SK-N-SH (cell line): ENCODE results near the gene LRMDA. TPM values are rescaled to one million over a fixed set of nuclear protein-coding genes. Genes with fewer than 3 reads are reported as not detected.
A peak's percentile ranks its signal among the peaks of the same experiment; 100 is the strongest.

Experiments used
- CTCF ChIA-PET: fragments of 300-600, 350-600 bp; formaldehyde crosslinking; extraction: SDS; loops from one replicate; lab custom pipeline; 2021; lab: Yijun Ruan, JAX
- POLR2A ChIA-PET: fragments of 350-600 bp; sonication (Branson Sonifier 250); formaldehyde crosslinking; extraction: SDS; loops from one replicate; lab custom pipeline; 2020; ENCODE audit warnings: antibody characterized with exemption, inconsistent platforms; lab: Yijun Ruan, JAX
- DNase-seq: peaks from one replicate; pipeline ENCODE4 v3.0.0; 2012
- H2AFZ ChIP-seq: fragments of 200-600 bp; sonication (generic); 2 replicates; pipeline ENCODE4 v1.8.1; 2016; ENCODE audit warnings: antibody characterized with exemption, mild to moderate bottlenecking, low read depth
- H3F3A ChIP-seq: fragments of 200-600 bp; sonication (generic); replicated peaks from 2 replicates; pipeline ENCODE3; 2016; ENCODE audit warnings: antibody characterized with exemption, mild to moderate bottlenecking; ENCODE audit not compliant: insufficient read depth
- H3K27ac ChIP-seq, 2 experiments: fragments of 200-500 bp in 1 of 2; fragments of 200-600 bp in 1 of 2; sonication (Bioruptor generic) in 1 of 2; sonication (generic), shearing (Covaris generic) in 1 of 2; 2 replicates each; pipeline versions ENCODE4 v1.5.1 to v1.6.1; 2014 to 2016; ENCODE audit warnings: low read depth in 2 of 2, inconsistent platforms in 1 of 2, low read length in 1 of 2, mild to moderate bottlenecking in 1 of 2, mixed read lengths in 1 of 2
- H3K27me3 ChIP-seq: fragments of 200-600 bp; sonication (generic), shearing (Covaris generic); 2 replicates; pipeline ENCODE4 v1.6.1; 2016; ENCODE audit warnings: mixed run types; ENCODE audit not compliant: insufficient read depth
- H3K36me3 ChIP-seq, 2 experiments: fragments of 200-500 bp in 1 of 2; fragments of 200-600 bp in 1 of 2; sonication (Bioruptor generic) in 1 of 2; sonication (generic) in 1 of 2; replicated peaks in 1 of 2; 2 replicates each; pipeline versions ENCODE3 to v1.5.1; 2014 to 2016; ENCODE audit warnings: low read length in 1 of 2, mild to moderate bottlenecking in 1 of 2; ENCODE audit not compliant: insufficient read depth in 2 of 2, control insufficient read depth in 1 of 2
- H3K4me1 ChIP-seq, 2 experiments: fragments of 200-500 bp in 1 of 2; fragments of 200-600 bp in 1 of 2; sonication (Bioruptor generic) in 1 of 2; sonication (generic), shearing (Covaris generic) in 1 of 2; 2 replicates each; pipeline versions ENCODE4 v1.5.1 to v1.6.1; 2014 to 2016; ENCODE audit warnings: low read depth in 1 of 2, low read length in 1 of 2, mixed run types in 1 of 2; ENCODE audit not compliant: insufficient read depth in 2 of 2, control insufficient read depth in 1 of 2
- H3K4me2 ChIP-seq: fragments of 200-600 bp; sonication (generic), shearing (Covaris generic); 2 replicates; pipeline ENCODE4 v1.6.1; 2017; ENCODE audit warnings: mixed run types
- H3K4me3 ChIP-seq, 2 experiments: fragments of 200-500 bp in 1 of 2; fragments of 200-600 bp in 1 of 2; sonication (Bioruptor generic) in 1 of 2; sonication (generic), shearing (Covaris generic) in 1 of 2; 2 replicates each; pipeline versions ENCODE4 v1.5.1 to v1.8.1; 2014 to 2016; ENCODE audit warnings: low read depth in 2 of 2, inconsistent platforms in 1 of 2, low read length in 1 of 2, mild to moderate bottlenecking in 1 of 2, mixed read lengths in 1 of 2, moderate library complexity in 1 of 2
- H3K79me2 ChIP-seq: fragments of 200-600 bp; sonication (generic); 2 replicates; pipeline ENCODE4 v1.8.1; 2017; ENCODE audit warnings: mild to moderate bottlenecking; ENCODE audit not compliant: insufficient read depth
- H3K9ac ChIP-seq: fragments of 200-600 bp; sonication (generic); 2 replicates; pipeline ENCODE4 v1.6.1; 2017; ENCODE audit warnings: mixed run types
- H3K9me2 ChIP-seq: fragments of 200-600 bp; sonication (generic); 2 replicates; pipeline ENCODE4 v1.6.1; 2017; ENCODE audit warnings: mixed run types
- H3K9me3 ChIP-seq: fragments of 200-600 bp; sonication (generic); 2 replicates; pipeline ENCODE4 v1.6.1; 2017; ENCODE audit warnings: mixed run types, mild to moderate bottlenecking, moderate library complexity
- H4K20me1 ChIP-seq: fragments of 200-600 bp; sonication (generic); 2 replicates; pipeline ENCODE4 v1.6.1; 2017; ENCODE audit warnings: mild to moderate bottlenecking, mixed run types; ENCODE audit not compliant: insufficient read depth
- CHD2 ChIP-seq: fragments of 150-350 bp; IDR thresholded peaks from 2 replicates; pipeline ENCODE4 v1.6.1; 2018; ENCODE audit warnings: low read length; ENCODE audit not compliant: partially characterized antibody
- EP300 ChIP-seq, 2 experiments: IDR thresholded peaks; 2 replicates each; pipeline versions ENCODE4 v1.4.0 to v1.6.1; 2012; ENCODE audit warnings: borderline replicate concordance in 1 of 2, low read depth in 1 of 2, low read length in 1 of 2
- GABPA ChIP-seq: IDR thresholded peaks from 2 replicates; pipeline ENCODE4 v1.4.0; 2012; ENCODE audit warnings: low read depth, mild to moderate bottlenecking
- GATA2 ChIP-seq: sonication (generic); formaldehyde crosslinking; IDR thresholded peaks from 2 replicates; pipeline ENCODE4 v1.5.0; 2020; ENCODE audit warnings: mild to moderate bottlenecking, missing genetic modification reagents
- JUND ChIP-seq: IDR thresholded peaks from 2 replicates; pipeline ENCODE4 v1.4.0; 2012
- MEF2A ChIP-seq: IDR thresholded peaks from 2 replicates; pipeline ENCODE4 v1.4.0; 2012; ENCODE audit warnings: low read depth, borderline replicate concordance
- NFIC ChIP-seq: IDR thresholded peaks from 2 replicates; pipeline ENCODE4 v1.4.0; 2012; ENCODE audit warnings: borderline replicate concordance
- POLR2AphosphoS5 ChIP-seq: IDR thresholded peaks from 2 replicates; pipeline ENCODE4 v1.6.1; 2012; ENCODE audit warnings: low read depth, low read length
- RAD21 ChIP-seq: IDR thresholded peaks from 2 replicates; pipeline ENCODE4 v1.6.1; 2012; ENCODE audit warnings: mild to moderate bottlenecking, low read length
- RFX5 ChIP-seq: IDR thresholded peaks from 2 replicates; pipeline ENCODE4 v1.6.1; 2012; ENCODE audit warnings: mild to moderate bottlenecking, improper control_type of control experiment, low read length
- RXRA ChIP-seq: IDR thresholded peaks from 2 replicates; pipeline ENCODE4 v1.4.0; 2012; ENCODE audit warnings: low read depth, mild to moderate bottlenecking, borderline replicate concordance
- TAF1 ChIP-seq: IDR thresholded peaks from 2 replicates; pipeline ENCODE4 v1.6.1; 2012; ENCODE audit warnings: low read depth, mild to moderate bottlenecking, low read length, moderate library complexity, borderline replicate concordance
- TCF12 ChIP-seq: IDR thresholded peaks from 2 replicates; pipeline ENCODE4 v1.4.0; 2012
- TEAD4 ChIP-seq: IDR thresholded peaks from 2 replicates; pipeline ENCODE4 v1.4.0; 2012; ENCODE audit warnings: mild to moderate bottlenecking, borderline replicate concordance; ENCODE audit not compliant: insufficient read depth
- USF1 ChIP-seq: IDR thresholded peaks from 2 replicates; pipeline ENCODE4 v1.4.0; 2012; ENCODE audit warnings: low read depth, borderline replicate concordance
- YY1 ChIP-seq: IDR thresholded peaks from 2 replicates; pipeline ENCODE4 v1.4.0; 2012; ENCODE audit warnings: low read depth, mild to moderate bottlenecking
- ZBTB33 ChIP-seq: IDR thresholded peaks from 2 replicates; pipeline ENCODE4 v1.4.0; 2012; ENCODE audit warnings: low read depth, borderline replicate concordance
- polyA plus RNA-seq, 3 experiments: library from polyadenylated mRNA; depleted of rRNA; stranded (reverse); fragments of >200 nt; gene quantifications; 2 replicates each; pipeline ENCODE4 v1.2.3, GENCODE V29; 2012
- TF ChIP-seq, protein P1 (sequence below): fragments of 150-350 bp; IDR thresholded peaks from 2 replicates; pipeline ENCODE4 v1.6.1; 2017; ENCODE audit warnings: antibody characterized with exemption, low read length, low read depth, borderline replicate concordance
- TF ChIP-seq, protein P2 (sequence below): IDR thresholded peaks from 2 replicates; pipeline ENCODE4; 2012
- TF ChIP-seq, protein P3 (sequence below): IDR thresholded peaks from 2 replicates; pipeline ENCODE4 v1.4.0; 2012; ENCODE audit warnings: low read depth
- TF ChIP-seq, protein P4 (sequence below): IDR thresholded peaks from 2 replicates; pipeline ENCODE4 v1.6.1; 2012; ENCODE audit warnings: mild to moderate bottlenecking, low read depth, low read length, moderate library complexity
- TF ChIP-seq, protein P5 (sequence below): fragments of 150-350 bp; IDR thresholded peaks from 2 replicates; pipeline ENCODE4 v1.6.1; 2016; ENCODE audit warnings: mild to moderate bottlenecking, low read depth, low read length

The LRMDA gene
- polyA plus RNA-seq, 1 of the 3 experiments (the other 2 are of a cell fraction): 0.95 TPM

- Histone ChIP-seq H2AFZ (no peak overlapping the region), H3K4me3 (no peak overlapping the region), H3K9ac (no peak overlapping the region), H3K79me2 (no peaks in the 10 kb centered on the region), H3K9me2 (no peaks in the 10 kb centered on the region), H4K20me1 (no peaks in the 10 kb centered on the region), H3K4me1 (no peaks in the 10 kb centered on the region), H3K27me3 (no peaks in the 10 kb centered on the region), H3F3A (no peaks in the 10 kb centered on the region), H3K27ac (no peak overlapping the region), H3K4me2 (no peak overlapping the region)
- no peak for DNase-seq
- ChIA-PET POLR2A (no interaction called here), CTCF (no interaction called here)
- TF ChIP-seq ZBTB33 (no peak), TEAD4 (no peak), EP300 (IDR thresholded peaks at IDR 0.05; ENCODE audit: borderline replicate concordance in 1 of 2, low read depth in 1 of 2, low read length in 1 of 2) (no peak), USF1 (no peak), RXRA (0 out of 2 replicates have a peak, but pooled peaks have one; percentile 15), TCF12 (0 out of 2 replicates have a peak, but pooled peaks have one; percentile 18), CHD2 (no peak), RAD21 (no peak), MEF2A (no peak), GABPA (no peak), TAF1 (no peak), GATA2 (no peak), JUND (0 out of 2 replicates have a peak, but pooled peaks have one; percentile 10), POLR2AphosphoS5 (no peak), RFX5 (no peak), NFIC (peak; percentile 28; the same call in 1 of the 2 replicates), YY1 (no peak)
- TF ChIP-seq, protein P1, sequence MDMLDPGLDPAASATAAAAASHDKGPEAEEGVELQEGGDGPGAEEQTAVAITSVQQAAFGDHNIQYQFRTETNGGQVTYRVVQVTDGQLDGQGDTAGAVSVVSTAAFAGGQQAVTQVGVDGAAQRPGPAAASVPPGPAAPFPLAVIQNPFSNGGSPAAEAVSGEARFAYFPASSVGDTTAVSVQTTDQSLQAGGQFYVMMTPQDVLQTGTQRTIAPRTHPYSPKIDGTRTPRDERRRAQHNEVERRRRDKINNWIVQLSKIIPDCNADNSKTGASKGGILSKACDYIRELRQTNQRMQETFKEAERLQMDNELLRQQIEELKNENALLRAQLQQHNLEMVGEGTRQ: no peak
- TF ChIP-seq, protein P2, sequence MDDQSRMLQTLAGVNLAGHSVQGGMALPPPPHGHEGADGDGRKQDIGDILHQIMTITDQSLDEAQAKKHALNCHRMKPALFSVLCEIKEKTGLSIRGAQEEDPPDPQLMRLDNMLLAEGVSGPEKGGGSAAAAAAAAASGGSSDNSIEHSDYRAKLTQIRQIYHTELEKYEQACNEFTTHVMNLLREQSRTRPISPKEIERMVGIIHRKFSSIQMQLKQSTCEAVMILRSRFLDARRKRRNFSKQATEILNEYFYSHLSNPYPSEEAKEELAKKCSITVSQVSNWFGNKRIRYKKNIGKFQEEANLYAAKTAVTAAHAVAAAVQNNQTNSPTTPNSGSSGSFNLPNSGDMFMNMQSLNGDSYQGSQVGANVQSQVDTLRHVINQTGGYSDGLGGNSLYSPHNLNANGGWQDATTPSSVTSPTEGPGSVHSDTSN: peak; percentile 16; the same call in 1 of the 2 replicates
- TF ChIP-seq, protein P3, sequence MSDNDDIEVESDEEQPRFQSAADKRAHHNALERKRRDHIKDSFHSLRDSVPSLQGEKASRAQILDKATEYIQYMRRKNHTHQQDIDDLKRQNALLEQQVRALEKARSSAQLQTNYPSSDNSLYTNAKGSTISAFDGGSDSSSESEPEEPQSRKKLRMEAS: no peak
- TF ChIP-seq, protein P4, sequence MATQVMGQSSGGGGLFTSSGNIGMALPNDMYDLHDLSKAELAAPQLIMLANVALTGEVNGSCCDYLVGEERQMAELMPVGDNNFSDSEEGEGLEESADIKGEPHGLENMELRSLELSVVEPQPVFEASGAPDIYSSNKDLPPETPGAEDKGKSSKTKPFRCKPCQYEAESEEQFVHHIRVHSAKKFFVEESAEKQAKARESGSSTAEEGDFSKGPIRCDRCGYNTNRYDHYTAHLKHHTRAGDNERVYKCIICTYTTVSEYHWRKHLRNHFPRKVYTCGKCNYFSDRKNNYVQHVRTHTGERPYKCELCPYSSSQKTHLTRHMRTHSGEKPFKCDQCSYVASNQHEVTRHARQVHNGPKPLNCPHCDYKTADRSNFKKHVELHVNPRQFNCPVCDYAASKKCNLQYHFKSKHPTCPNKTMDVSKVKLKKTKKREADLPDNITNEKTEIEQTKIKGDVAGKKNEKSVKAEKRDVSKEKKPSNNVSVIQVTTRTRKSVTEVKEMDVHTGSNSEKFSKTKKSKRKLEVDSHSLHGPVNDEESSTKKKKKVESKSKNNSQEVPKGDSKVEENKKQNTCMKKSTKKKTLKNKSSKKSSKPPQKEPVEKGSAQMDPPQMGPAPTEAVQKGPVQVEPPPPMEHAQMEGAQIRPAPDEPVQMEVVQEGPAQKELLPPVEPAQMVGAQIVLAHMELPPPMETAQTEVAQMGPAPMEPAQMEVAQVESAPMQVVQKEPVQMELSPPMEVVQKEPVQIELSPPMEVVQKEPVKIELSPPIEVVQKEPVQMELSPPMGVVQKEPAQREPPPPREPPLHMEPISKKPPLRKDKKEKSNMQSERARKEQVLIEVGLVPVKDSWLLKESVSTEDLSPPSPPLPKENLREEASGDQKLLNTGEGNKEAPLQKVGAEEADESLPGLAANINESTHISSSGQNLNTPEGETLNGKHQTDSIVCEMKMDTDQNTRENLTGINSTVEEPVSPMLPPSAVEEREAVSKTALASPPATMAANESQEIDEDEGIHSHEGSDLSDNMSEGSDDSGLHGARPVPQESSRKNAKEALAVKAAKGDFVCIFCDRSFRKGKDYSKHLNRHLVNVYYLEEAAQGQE: no peak
- TF ChIP-seq, protein P5, sequence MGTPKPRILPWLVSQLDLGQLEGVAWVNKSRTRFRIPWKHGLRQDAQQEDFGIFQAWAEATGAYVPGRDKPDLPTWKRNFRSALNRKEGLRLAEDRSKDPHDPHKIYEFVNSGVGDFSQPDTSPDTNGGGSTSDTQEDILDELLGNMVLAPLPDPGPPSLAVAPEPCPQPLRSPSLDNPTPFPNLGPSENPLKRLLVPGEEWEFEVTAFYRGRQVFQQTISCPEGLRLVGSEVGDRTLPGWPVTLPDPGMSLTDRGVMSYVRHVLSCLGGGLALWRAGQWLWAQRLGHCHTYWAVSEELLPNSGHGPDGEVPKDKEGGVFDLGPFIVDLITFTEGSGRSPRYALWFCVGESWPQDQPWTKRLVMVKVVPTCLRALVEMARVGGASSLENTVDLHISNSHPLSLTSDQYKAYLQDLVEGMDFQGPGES: no peak
- TF ChIP-seq, all 33 proteins: peak for 5
- no peaks in the 10 kb centered on the region for H3K36me3 ChIP-seq
- H3K9me3 ChIP-seq: peaks cover 3% of the 10 kb centered on the region; the same call in 1 of the 2 replicates
These were observed 1066.2 kb downstream of the LRMDA start for GRCh38 chr10:76497666-76498065.
